Germinal center (tissue), 1 donor: ENCODE results near the gene CCDC141.

Experiments
- DNase-seq: peaks from one replicate; pipeline ENCODE4 v3.0.0; 2012; ENCODE audit warnings: mixed read lengths, low spot score

CCDC141 gene

DNA sequence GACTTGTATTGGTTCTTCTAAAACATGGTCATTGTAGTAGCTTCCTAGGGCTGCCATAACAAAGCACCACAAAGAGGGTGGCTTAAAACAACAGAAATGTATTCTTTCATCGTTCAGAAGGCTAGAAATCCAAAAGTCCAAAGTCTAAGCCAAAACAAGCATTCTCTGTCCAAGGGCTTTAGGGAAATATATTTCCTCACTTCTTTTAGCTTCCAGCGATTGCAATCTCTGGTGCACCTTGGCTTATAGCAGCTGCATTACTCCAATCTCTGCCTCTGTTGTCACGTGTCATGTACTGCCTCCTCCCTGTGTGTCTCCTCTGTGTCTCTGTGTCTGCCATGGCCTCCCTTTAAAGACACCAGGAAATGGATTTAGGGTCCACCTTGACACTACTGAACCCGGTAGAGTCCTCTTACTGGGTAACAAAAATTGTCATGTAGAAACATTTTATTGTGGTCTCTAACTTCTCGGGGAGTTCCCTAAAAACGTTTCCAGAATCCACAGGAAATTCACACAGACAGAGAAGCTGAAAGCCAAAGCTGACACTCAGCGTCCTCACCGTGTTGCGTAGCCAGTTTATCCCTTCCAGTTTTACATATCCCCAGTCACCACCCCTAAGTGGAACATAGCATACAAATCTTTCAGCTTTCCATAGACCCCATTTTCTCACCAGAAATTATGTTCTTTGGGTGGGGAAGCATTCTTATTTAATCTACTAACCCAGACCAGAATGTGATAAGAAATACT is 222.0 kb downstream of the CCDC141 start:
- DNase-seq, result no peak

DNA sequence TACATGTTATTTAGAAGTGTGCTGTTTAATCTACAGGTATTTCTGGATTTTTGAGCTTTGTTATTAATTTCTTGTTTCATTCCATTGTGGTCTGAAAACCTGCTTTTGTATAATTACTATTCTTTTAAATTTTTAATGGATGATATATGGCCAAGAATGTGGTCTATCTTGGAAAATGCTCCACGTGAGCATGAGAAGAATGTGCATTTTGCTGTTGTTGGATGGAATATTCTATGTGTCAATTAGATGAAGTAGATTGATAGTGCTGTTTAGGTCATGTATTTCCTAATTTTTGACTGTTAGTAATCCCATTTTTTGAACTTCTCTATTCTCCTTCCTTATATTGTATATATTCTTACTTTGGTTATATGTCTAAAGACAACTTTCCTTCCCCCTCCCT is 222.8 kb downstream of the CCDC141 start:
- no peak for DNase-seq

DNA sequence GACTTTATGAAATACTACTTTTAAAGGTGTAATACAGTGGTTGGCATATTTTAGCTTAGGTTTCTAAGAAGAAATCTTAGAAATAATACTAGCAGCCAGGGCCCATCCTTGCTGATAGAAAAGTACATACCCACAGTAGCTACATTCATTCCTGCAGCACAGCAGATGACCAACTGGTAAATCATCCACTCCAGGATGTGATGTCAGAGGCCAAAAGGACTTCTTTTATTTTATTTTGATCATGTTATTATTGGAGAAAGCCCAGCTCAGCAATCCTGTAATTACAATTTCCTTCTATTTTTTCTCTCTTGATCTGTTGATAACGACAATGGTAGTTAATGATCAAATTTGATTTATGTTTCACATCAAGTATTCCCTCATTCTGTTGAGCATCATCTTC is 224.8 kb downstream of the CCDC141 start:
- DNase-seq, result no peak

DNA sequence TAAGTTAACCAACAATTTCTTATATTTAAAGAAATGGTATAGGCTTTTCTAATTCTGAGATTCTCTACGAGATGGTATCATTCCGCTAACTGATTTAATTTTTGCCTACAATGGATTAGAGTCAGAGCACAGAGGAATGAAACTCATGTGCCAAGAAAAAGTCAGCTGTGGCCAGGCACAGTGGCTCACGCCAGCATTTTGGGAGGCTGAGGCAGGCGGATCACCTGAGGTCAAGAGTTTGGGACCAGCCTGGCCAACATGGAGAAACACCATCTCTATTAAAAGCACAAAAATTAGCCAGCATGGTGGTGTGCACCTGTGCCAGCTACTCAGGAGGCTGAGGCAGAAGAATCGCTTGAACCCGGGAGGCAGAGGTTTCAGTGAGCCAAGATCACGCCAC is 225.8 kb downstream of the CCDC141 start:
- no peak for DNase-seq

DNA sequence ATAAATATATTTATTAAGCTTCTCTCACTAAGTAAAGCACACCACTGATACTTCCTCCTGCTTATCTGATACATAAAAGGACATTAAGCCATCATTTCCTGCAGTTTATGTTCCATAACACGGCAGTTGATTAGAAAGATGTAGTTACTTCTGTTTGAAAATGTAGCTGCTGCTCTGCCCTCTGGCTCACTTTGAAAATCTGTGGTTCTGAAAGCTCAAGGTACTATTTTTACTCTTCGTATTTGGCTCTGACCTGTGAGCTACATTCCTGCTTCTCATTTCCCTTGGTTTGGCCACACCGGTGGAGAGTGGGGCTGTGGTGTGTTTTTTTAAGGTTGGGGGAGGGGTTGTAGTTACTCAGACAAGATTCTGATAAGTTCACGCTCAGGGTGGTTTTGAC is 229.9 kb downstream of the CCDC141 start:
- no peak for DNase-seq

DNA sequence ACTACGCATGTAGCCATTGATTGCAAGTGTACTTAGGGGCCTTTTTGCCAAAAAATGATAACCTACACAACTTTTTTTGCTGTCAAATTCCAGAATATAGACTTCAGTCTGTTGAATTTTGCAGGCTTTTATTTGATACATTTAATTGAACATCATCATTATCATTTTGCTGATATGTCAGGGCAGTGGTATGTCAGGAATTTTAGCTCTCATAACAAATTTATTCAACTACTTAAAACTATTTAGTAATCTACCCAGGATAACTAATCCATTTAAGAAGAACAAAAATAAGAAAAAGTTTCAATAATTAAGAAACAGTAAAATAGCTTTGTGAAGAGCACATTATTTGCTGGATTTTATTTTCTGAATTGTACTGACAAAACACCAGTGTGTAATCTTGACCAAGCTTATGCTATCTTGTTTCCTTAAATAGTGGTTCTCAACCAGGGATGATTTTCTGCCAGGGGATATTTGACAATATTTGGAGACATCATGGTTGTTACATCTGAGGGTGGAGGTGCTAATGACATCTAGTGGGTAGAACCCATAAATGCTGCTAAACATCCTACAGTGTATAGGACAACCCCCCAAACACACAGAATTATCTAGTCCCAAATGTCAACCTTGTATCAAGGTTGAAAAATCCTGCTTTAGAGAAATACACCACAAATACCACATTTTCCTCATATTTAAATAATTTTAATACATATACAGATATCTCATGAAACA is 230.6 kb downstream of the CCDC141 start:
- no peak for DNase-seq

DNA sequence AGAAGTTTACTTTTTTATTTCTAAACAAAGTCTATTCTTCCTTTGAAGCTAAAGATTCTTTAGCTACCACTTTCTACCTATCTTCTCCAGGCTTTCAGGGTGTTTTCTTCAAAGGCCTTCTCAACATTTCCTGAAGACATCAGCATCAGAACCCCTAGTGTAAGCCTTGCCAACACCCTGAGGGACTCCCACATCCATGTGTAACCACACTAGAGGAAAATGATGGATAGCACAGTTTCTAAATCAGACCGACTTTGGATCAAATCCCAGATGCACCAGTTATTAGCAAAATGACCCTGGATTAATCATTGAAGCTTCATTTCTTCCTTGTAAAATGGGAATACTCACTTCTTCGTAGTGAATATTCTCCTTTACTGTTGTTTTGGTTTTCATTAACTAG is 238.0 kb downstream of the CCDC141 start:
- no peak for DNase-seq

DNA sequence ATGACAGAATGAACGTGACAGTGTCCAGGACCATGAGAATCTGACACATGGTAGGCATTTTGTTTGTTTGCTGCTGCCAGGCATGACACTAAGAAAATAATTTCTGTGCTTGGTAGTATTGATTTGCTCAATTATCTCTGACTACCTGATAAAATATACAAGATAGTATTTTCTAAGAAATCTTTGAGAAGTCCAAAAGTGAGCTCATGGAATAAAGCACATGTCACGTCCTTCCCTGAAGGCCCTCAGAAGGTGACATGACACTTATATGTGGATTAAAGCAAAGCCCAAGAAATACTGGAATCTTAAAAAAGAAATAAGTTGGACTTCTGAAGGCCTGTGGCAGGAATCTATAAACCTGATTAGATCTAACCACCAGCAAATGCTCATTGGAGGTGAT is 238.9 kb downstream of the CCDC141 start:
- no peak for DNase-seq

DNA sequence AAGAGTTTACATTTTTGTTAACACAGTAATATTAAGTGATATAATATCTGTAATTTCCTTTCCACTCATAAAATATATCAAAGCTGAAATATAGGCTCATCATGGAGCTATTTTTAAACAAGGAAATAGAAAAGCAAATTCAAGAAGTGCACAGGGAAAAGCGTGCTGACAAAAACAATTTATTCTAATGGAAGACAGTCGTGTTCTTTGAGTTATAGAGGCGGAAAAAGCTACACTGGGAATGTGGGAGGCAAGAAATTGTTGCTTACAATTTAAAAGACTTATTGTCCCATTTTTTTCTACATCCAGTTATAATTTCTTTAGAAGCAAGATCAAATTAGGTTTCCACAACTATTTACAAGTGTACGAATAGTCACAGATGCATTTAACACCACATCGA is 239.5 kb downstream of the CCDC141 start:
- no peak for DNase-seq

DNA sequence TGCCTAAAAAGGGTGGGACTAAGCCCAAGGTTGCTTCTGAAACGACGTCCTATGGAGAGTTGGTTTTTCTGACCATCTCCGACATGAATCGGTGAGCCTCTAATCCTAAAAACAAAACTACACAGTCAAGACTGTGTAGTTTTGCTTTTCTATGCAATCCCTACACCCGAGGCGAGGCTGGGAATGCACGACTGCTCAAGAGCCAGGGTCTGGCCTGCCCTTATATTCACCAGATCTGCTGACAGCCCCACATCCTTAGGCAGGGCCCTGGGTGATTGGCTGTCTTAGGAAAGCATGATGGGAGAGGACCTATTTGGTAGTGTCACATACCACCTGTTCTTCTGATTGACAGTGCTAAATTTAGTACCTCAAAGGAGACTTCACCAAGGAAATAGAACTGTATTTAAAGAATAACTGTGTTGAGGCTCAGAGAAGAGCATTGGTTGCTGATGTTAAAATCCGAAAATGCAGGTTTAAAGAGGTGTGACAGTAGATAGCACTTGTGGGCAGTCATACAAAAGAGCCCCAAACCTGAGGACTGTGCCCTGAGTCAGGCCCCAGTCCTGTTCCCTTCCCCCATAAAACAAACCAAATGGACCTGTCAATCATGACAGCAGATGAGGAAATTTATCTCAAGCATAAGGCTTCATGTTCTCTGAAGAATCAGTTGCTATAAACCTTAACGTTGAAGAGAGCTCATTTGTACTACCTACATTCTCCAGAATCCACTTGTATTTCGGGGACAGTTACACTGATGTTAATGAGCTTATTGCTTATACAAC is 242.5 kb downstream of the CCDC141 start, which contains the start of gene TTN:
TTN (minus strand) TSS at position 197 of the 782 bp plus-strand sequence. CDS start 2,781 bp downstream, outside the sequence.
- DNase-seq, result no peak

DNA sequence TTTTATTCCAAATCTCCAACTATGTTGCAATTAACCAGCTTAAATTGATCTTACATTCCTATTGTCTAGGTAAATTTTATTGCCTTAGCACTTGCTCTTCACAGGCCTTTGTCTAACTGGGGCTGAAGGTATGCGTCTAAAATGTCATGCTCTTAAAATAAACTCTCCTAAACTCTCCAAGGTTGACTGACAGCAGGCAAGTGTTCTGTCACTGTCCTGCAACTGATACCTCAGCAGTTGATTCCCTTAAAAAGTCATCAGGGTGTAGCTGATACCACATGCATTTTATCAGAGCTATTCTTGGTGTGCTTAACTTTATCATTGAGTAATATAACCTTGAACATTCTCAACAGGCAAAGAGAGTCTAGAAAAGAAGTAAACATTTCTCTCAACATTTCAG is 243.4 kb downstream of the CCDC141 start:
- DNase-seq, result no peak

DNA sequence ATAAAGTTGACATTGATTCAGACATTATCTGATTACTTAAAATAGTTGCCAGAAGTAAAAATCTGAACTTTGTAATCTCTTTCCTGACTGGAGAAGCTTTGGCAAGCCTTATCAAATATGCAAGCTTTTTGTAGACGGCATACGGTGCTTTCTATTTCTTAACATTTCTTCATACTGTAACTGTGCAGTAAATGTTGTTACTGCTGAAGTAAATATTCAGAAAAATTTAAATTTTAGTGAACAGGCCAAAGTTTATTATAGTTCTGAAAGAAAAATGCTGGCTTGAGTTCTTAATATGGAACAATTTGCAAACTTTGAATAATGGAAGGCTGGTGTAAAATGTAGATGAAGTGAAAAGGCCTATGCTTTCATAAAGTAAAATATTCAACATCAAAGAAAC is 244.5 kb downstream of the CCDC141 start:
- DNase-seq, result no peak

DNA sequence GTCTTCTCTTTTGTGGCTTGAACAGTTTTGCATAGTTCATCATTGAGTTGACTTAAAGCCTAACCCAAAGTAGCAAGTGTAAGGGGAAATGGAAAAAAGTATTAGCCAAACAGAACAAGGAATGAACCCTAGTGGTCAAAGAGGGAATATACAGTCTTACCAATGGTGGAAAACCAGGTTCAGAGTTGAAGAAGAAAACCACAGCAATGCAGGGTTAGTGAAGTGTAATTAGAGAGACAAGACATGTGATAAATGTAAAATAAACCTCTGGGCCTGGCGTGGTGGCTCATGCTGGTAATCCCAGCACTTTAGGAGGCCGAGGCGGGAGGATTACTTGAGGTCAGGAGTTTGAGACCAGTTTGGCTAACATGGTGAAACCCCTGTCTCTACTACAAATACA is 245.1 kb downstream of the CCDC141 start:
- DNase-seq, result peak; percentile 63

DNA sequence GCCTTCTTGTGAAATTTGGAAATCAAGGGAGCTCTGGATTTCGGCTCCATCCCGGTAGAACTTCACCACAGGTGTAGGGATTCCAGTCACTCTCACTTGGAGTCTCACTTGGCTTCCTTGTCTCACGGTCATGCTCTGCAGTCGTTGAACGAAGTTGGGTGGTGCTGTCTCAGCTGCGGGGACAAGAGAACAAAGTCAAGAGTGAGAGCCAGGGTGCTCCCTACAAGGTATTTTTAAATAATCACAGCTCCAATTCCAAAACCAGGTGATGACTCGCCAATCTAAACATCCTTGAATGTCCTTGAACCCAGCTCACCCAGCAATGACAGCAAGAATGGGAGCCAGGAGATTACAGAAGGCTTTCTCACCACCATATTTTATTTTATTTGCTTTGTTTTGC is 249.4 kb downstream of the CCDC141 start:
- DNase-seq, result no peak

DNA sequence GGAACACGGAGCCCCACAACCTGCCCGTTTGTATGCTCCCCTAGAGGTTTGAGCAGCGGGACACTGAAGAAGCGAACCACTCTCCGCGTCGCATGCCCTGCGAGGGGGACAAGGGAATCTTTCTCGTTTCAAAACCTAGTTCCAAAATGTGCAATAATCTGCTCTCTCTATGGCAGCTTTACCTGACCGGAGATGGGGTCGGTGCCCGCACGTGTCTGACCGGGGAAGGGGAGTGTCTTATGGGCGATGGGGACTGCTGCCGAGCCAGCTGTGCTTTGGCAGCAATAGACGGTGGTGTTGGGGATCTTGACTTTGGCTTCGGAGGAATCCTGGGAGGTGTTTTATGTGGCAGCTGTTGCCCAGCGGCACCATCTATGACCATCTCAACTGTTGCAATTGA is 250.6 kb downstream of the CCDC141 start:
- DNase-seq, result no peak

DNA sequence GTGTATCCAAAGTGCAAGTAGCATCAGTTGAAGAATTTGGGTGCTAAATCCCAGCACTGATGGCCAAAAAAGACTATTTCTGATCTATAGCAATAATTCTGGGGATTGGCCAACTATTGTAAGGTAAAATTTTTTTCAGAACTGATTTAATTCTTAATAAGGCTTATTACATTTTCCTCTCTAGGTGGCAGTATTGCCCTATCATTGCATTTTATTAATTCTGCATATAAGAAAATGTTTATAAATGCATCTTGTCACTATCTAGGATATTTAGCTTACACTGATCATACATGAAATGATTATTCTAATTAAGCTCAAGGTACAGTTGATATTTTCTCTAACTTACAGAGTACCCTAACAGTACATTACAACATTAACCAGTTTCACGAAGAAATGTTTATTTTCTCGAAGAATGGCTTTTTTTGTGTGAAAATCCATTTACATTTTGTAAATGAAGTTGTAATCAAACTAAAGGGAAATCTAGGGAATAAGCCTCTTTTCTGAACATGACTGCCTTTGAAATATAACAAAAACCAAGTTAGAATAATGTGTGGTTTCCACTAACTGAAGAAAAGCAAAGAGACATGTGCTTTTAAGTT is 253.8 kb downstream of the CCDC141 start:
- peak; percentile 41 for DNase-seq

DNA sequence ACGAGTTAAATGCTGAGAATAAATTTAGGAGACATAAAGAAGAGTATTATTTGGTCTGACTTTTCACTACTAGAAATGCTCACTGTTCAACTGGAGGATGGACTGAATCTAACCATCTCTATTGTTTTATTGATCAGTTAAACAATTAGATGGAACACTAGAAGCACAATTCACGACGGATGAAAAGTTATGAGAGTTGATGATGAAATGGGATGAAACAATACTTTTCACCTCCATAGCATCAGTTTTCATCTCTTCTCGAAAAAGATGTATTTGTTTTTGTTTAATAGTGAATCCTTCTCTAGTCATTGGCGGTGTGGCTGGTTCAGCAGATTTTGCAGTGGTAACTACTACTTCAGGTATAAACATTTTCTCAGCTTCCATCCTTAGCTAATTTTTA is 262.0 kb downstream of the CCDC141 start:
- DNase-seq, result no peak

DNA sequence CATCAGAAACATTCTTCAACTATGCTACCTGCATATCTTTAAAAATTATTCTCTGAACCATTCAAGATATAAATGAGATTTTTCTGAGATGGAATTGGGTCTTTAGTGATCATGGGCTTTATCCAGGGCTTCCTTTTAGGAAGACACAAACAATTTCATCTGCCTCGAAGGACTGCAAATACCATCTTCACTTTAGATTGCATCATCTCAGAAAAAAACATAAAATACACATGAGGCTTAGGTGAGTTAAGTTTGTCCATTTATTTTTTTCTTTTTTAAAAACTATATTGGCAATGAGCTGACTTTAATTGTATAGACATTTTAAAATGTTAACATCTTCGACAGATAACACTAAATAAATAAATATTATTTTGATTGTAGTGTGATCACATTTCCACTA is 262.8 kb downstream of the CCDC141 start:
- DNase-seq, result no peak

DNA sequence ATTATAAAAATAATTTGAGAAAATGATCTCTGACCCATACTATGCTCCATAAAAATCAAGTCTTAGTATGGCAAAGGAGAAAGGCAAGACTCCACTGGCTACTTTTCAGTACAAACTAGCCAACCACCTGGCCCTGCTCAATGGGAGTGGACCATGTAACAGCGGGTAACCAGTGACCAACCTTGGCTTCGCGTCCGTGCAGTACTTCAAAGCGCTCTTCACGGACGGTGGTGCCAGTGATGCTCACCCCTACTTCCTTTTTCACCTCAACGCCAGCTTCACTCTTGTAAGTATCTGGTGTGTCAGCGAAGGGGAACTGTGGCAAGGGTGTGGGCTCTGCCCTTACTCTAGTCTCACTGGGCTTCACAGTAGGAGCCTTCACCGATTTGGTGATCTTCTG is 266.0 kb downstream of the CCDC141 start:
- DNase-seq, result no peak

DNA sequence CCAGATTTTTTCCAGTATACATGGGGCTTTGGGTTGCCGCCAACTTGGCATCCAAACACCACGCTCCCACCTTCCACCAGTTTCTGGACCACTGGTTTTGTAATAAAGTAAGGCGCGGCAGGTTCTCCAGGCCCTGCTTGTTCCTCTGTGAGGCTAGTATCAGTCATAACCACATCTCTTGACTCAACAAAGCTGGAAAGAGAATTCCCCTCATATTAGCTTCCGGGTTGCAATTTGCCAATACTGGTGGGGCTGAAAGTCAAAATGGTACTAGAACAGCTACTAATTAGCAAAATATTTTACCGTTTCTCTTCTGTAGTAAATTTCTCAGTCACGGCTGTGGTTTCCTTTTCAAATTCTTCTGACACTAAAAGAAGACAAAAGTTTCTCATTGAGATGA is 267.7 kb downstream of the CCDC141 start:
- DNase-seq, result no peak
